GM10266 (cell line): ENCODE measurements around the gene PPAT.
A peak's percentile ranks its signal among the peaks of the same experiment; 100 is the strongest.

Experiments
- DNase-seq: peaks from one replicate; pipeline ENCODE4 v3.0.0; 2012; ENCODE audit errors: extremely low spot score
- CTCF ChIP-seq: IDR thresholded peaks from 2 replicates; pipeline ENCODE4 v1.5.1; 2012; ENCODE audit warnings: mild to moderate bottlenecking, low read depth; ENCODE audit not compliant: control insufficient read depth, insufficient read depth; ENCODE audit errors: missing control alignments

The PPAT gene

GRCh38 chr4:56448301-56448700 lies 12.9 kb upstream of the PPAT start:
- no peak for TF ChIP-seq CTCF
- no peak for DNase-seq

- no peak for DNase-seq
- TF ChIP-seq CTCF: no peak
These were observed 10.3 kb upstream of the PPAT start for GRCh38 chr4:56445699-56446098.

- DNase-seq: no peak
- TF ChIP-seq CTCF: no peak
These were observed 9.3 kb upstream of the PPAT start for GRCh38 chr4:56444719-56445118.

GRCh38 chr4:56440983-56441382 lies 5.6 kb upstream of the PPAT start:
- no peak for DNase-seq
- TF ChIP-seq CTCF: no peak

GRCh38 chr4:56438766-56439165 lies 3.4 kb upstream of the PPAT start:
- TF ChIP-seq CTCF: no peak
- no peak for DNase-seq

- no peak for TF ChIP-seq CTCF
These were observed 746 bp downstream of the PPAT start for GRCh38 chr4:56434599-56435139.

GRCh38 chr4:56433280-56433679 lies 2.1 kb downstream of the PPAT start:
- no peak for DNase-seq
- no peak for TF ChIP-seq CTCF

More at GRCh38 chr4:56434599-56435139, 746 bp downstream of the PPAT start:
- DNase-seq: peak; percentile 47
